SK-N-SH (cell line): ENCODE data around the gene SECISBP2L.
"Not testable (repeated sequence)": the region's sequence is repeated elsewhere in the genome, so short reads cannot be mapped to it uniquely, and the experiment has no call there.

Source experiments
- GATA2 ChIP-seq: sonication (generic); formaldehyde crosslinking; IDR thresholded peaks from 2 replicates; pipeline ENCODE4 v1.5.0; 2020; ENCODE audit warnings: mild to moderate bottlenecking, missing genetic modification reagents
- MEF2A ChIP-seq: IDR thresholded peaks from 2 replicates; pipeline ENCODE4 v1.4.0; 2012; ENCODE audit warnings: low read depth, borderline replicate concordance
- RCOR1 ChIP-seq: fragments of 150-350 bp; IDR thresholded peaks from 2 replicates; pipeline ENCODE4 v1.6.1; 2017; ENCODE audit warnings: antibody characterized with exemption, low read length
- RFX5 ChIP-seq: IDR thresholded peaks from 2 replicates; pipeline ENCODE4 v1.6.1; 2012; ENCODE audit warnings: mild to moderate bottlenecking, improper control_type of control experiment, low read length
- TAF1 ChIP-seq: IDR thresholded peaks from 2 replicates; pipeline ENCODE4 v1.6.1; 2012; ENCODE audit warnings: low read depth, mild to moderate bottlenecking, low read length, moderate library complexity, borderline replicate concordance
- YY1 ChIP-seq: IDR thresholded peaks from 2 replicates; pipeline ENCODE4 v1.4.0; 2012; ENCODE audit warnings: low read depth, mild to moderate bottlenecking
- TF ChIP-seq, protein P1 (sequence below): fragments of 200-600 bp; sonication (generic); IDR thresholded peaks from 2 replicates; pipeline ENCODE4 v1.6.1; 2017; ENCODE audit warnings: antibody characterized with exemption, mild to moderate bottlenecking, moderate library complexity

DNA sequence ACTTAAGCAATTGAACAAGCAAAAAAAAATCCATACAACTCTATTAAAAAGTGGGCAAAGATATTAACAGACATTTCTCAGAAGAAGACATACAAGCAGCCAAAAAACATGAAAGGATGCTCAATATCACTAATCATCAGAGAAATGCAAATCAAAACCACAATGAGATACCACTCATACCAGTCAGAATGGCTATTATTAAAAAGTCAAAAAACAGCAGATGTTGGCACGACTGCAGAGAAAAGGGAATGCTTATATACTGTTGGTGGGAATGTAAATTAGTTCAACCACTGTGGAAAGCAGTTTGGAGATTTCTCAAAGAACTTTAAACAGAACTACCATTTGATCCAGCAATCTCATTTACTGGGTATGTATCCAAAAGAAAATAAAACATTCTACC, 75.3 kb downstream of the SECISBP2L start:
- not testable (repeated sequence) for TF ChIP-seq GATA2 (CRISPR knock-in tag); RCOR1; RFX5; MEF2A; YY1; TAF1
- TF ChIP-seq, protein P1, sequence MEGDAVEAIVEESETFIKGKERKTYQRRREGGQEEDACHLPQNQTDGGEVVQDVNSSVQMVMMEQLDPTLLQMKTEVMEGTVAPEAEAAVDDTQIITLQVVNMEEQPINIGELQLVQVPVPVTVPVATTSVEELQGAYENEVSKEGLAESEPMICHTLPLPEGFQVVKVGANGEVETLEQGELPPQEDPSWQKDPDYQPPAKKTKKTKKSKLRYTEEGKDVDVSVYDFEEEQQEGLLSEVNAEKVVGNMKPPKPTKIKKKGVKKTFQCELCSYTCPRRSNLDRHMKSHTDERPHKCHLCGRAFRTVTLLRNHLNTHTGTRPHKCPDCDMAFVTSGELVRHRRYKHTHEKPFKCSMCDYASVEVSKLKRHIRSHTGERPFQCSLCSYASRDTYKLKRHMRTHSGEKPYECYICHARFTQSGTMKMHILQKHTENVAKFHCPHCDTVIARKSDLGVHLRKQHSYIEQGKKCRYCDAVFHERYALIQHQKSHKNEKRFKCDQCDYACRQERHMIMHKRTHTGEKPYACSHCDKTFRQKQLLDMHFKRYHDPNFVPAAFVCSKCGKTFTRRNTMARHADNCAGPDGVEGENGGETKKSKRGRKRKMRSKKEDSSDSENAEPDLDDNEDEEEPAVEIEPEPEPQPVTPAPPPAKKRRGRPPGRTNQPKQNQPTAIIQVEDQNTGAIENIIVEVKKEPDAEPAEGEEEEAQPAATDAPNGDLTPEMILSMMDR, result not testable (repeated sequence)
